AG09309 (cell line): ENCODE data around the gene COPB2.

Experiments
- DNase-seq: peaks from one replicate; pipeline ENCODE4 v3.0.0-alpha.2; 2010; ENCODE audit warnings: low read depth
- H3K4me3 ChIP-seq: 2 replicates; pipeline ENCODE4 v1.5.1; 2011; ENCODE audit warnings: mild to moderate bottlenecking, low read depth, low read length, moderate library complexity; ENCODE audit not compliant: control insufficient read depth
- CTCF ChIP-seq: IDR thresholded peaks from 2 replicates; pipeline ENCODE4 v1.5.1; 2011; ENCODE audit warnings: mild to moderate bottlenecking, low read depth, low read length, inconsistent platforms; ENCODE audit not compliant: insufficient read depth, control insufficient read depth; ENCODE audit errors: missing control alignments

COPB2 gene

GRCh38 chr3:139377378-139377777 lies 12.1 kb downstream of the COPB2 start:
- no peak for TF ChIP-seq CTCF
- no peak for DNase-seq
- H3K4me3 ChIP-seq, result no peak overlapping the region

- TF ChIP-seq CTCF, result no peak
- no peak for DNase-seq
- no peak overlapping the region for H3K4me3 ChIP-seq
Measured at GRCh38 chr3:139374099-139374498, 15.3 kb downstream of the COPB2 start.

GRCh38 chr3:139364549-139364948 lies 24.9 kb downstream of the COPB2 start:
- DNase-seq, result no peak
- no peak overlapping the region for H3K4me3 ChIP-seq

GRCh38 chr3:139361276-139361675 lies 28.2 kb downstream of the COPB2 start:
- TF ChIP-seq CTCF, result no peak
- no peak for DNase-seq
- H3K4me3 ChIP-seq, result no peak overlapping the region

More at GRCh38 chr3:139364549-139364948, 24.9 kb downstream of the COPB2 start:
- no peak for TF ChIP-seq CTCF

GRCh38 chr3:139358841-139359562 lies 30.4 kb downstream of the COPB2 start:
- DNase-seq, result no peak
- TF ChIP-seq CTCF, result no peak
- no peak overlapping the region for H3K4me3 ChIP-seq

GRCh38 chr3:139357899-139358298 lies 31.5 kb downstream of the COPB2 start:
- DNase-seq, result no peak
- no peak overlapping the region for H3K4me3 ChIP-seq
- no peak for TF ChIP-seq CTCF

GRCh38 chr3:139355891-139356290 lies 33.6 kb downstream of the COPB2 start:
- no peak overlapping the region for H3K4me3 ChIP-seq

More at GRCh38 chr3:139355891-139356290, 33.6 kb downstream of the COPB2 start:
- no peak for TF ChIP-seq CTCF
- DNase-seq, result no peak
